ENCODE results near the gene SOX4.

Gene SOX4

DNA sequence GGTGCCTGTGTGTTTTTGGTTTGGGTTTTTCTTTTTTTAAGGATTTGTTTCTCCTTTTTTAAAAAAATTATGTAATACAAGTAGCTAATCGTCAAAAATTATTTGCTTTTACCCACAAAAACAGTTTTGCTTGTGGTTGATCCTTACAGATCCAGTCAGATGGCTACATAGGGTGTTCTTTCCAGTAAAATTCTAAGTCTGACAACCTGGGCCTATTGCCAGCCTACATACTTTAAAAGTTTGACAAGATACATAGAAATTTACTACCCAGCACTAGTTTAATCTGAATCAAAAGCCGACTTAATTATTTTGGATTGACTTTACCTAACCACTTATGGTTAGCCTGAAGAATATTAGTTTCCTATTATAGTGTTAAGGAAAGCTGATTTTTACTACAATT is 2.1 kb upstream of the SOX4 start:
- no peak for ATAC-seq
- TF ChIP-seq TCF4 (CRISPR knock-in tag; IDR thresholded peaks at IDR 0.05; ENCODE audit: borderline replicate concordance) (no peak), ISL1 (CRISPR knock-in tag; IDR thresholded peaks at IDR 0.05) (peak; percentile 45; the same call in 1 of the 2 replicates)

DNA sequence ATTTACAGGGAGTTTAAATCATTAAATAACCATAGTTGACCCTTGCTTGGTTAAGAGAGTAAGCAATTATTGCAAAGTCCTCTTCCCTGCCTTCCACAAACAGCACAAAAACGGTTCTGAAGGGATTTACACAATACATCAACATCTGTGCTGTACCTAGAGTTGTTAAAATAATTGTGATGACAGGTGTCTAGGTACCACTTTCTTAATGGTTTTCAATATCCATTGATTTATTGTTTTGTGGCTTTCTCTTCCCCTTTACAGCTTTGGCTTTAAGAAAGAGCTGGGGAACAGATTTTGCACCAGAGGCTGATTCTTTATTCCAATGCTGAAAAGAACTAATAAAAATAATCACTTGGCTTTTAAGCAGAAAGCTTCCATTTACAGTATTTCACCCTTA is 598 bp upstream of the SOX4 start:
- no peak for ATAC-seq
- TF ChIP-seq ZFP30 (CRISPR knock-in tag; IDR thresholded peaks at IDR 0.05) (peak; percentile 69; the same call in 1 of the 2 replicates), ZC3H10 (CRISPR knock-in tag; IDR thresholded peaks at IDR 0.05) (no peak), ZFP3 (CRISPR knock-in tag; IDR thresholded peaks at IDR 0.05) (no peak)
- TF ChIP-seq, protein P1, sequence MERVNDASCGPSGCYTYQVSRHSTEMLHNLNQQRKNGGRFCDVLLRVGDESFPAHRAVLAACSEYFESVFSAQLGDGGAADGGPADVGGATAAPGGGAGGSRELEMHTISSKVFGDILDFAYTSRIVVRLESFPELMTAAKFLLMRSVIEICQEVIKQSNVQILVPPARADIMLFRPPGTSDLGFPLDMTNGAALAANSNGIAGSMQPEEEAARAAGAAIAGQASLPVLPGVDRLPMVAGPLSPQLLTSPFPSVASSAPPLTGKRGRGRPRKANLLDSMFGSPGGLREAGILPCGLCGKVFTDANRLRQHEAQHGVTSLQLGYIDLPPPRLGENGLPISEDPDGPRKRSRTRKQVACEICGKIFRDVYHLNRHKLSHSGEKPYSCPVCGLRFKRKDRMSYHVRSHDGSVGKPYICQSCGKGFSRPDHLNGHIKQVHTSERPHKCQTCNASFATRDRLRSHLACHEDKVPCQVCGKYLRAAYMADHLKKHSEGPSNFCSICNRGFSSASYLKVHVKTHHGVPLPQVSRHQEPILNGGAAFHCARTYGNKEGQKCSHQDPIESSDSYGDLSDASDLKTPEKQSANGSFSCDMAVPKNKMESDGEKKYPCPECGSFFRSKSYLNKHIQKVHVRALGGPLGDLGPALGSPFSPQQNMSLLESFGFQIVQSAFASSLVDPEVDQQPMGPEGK (CRISPR knock-in tag; IDR thresholded peaks at IDR 0.05; ENCODE audit: borderline replicate concordance) = no peak

- peak; percentile 47 for ATAC-seq
- no peak for TF ChIP-seq OSR1 (CRISPR knock-in tag; IDR thresholded peaks at IDR 0.05)
- TF ChIP-seq SNAI2 (CRISPR knock-in tag; IDR thresholded peaks at IDR 0.05) = no peak
- TF ChIP-seq TCF4 (CRISPR knock-in tag; IDR thresholded peaks at IDR 0.05; ENCODE audit: borderline replicate concordance) = 0 out of 2 replicates have a peak, but pooled peaks have one; percentile 6
- no peak for TF ChIP-seq ZC3H10 (CRISPR knock-in tag; IDR thresholded peaks at IDR 0.05)
- no peak for TF ChIP-seq PPARA (CRISPR knock-in tag; IDR thresholded peaks at IDR 0.05; ENCODE audit: borderline replicate concordance)
- TF ChIP-seq, protein P2, sequence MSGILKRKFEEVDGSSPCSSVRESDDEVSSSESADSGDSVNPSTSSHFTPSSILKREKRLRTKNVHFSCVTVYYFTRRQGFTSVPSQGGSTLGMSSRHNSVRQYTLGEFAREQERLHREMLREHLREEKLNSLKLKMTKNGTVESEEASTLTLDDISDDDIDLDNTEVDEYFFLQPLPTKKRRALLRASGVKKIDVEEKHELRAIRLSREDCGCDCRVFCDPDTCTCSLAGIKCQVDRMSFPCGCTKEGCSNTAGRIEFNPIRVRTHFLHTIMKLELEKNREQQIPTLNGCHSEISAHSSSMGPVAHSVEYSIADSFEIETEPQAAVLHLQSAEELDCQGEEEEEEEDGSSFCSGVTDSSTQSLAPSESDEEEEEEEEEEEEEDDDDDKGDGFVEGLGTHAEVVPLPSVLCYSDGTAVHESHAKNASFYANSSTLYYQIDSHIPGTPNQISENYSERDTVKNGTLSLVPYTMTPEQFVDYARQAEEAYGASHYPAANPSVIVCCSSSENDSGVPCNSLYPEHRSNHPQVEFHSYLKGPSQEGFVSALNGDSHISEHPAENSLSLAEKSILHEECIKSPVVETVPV (CRISPR knock-in tag; IDR thresholded peaks at IDR 0.05) = no peak
- TF ChIP-seq, protein P3, sequence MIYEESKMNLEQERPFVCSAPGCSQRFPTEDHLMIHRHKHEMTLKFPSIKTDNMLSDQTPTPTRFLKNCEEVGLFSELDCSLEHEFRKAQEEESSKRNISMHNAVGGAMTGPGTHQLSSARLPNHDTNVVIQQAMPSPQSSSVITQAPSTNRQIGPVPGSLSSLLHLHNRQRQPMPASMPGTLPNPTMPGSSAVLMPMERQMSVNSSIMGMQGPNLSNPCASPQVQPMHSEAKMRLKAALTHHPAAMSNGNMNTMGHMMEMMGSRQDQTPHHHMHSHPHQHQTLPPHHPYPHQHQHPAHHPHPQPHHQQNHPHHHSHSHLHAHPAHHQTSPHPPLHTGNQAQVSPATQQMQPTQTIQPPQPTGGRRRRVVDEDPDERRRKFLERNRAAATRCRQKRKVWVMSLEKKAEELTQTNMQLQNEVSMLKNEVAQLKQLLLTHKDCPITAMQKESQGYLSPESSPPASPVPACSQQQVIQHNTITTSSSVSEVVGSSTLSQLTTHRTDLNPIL (CRISPR knock-in tag; IDR thresholded peaks at IDR 0.05; ENCODE audit: low read depth) = 0 out of 2 replicates have a peak, but pooled peaks have one; percentile 12
- no peak for TF ChIP-seq ISL1 (CRISPR knock-in tag; IDR thresholded peaks at IDR 0.05)
- TF ChIP-seq CSDC2 (CRISPR knock-in tag; IDR thresholded peaks at IDR 0.05) = no peak
- TF ChIP-seq ZNF70 (CRISPR knock-in tag; IDR thresholded peaks at IDR 0.05) = no peak
- peak; percentile 5; the same call in 1 of the 2 replicates for TF ChIP-seq ZFP3 (CRISPR knock-in tag; IDR thresholded peaks at IDR 0.05)
These were observed 420 bp downstream of the SOX4 start for GRCh38 chr6:21593927-21594415.

GRCh38 chr6:21594416-21595281 is 1.1 kb downstream of the SOX4 start:
- ATAC-seq = peak; percentile 28
- no peak for TF ChIP-seq ARNTL (CRISPR knock-in tag; IDR thresholded peaks at IDR 0.05; ENCODE audit: borderline replicate concordance, low read depth)
- TF ChIP-seq ZNF70 (CRISPR knock-in tag; IDR thresholded peaks at IDR 0.05) = no peak
- TF ChIP-seq TCF4 (CRISPR knock-in tag; IDR thresholded peaks at IDR 0.05; ENCODE audit: borderline replicate concordance) = no peak
- no peak for TF ChIP-seq BACH2 (CRISPR knock-in tag; IDR thresholded peaks at IDR 0.05; ENCODE audit: borderline replicate concordance)
- TF ChIP-seq, protein P3 (CRISPR knock-in tag; IDR thresholded peaks at IDR 0.05; ENCODE audit: low read depth) = no peak
- no peak for TF ChIP-seq ISL1 (CRISPR knock-in tag; IDR thresholded peaks at IDR 0.05)
- TF ChIP-seq, protein P4, sequence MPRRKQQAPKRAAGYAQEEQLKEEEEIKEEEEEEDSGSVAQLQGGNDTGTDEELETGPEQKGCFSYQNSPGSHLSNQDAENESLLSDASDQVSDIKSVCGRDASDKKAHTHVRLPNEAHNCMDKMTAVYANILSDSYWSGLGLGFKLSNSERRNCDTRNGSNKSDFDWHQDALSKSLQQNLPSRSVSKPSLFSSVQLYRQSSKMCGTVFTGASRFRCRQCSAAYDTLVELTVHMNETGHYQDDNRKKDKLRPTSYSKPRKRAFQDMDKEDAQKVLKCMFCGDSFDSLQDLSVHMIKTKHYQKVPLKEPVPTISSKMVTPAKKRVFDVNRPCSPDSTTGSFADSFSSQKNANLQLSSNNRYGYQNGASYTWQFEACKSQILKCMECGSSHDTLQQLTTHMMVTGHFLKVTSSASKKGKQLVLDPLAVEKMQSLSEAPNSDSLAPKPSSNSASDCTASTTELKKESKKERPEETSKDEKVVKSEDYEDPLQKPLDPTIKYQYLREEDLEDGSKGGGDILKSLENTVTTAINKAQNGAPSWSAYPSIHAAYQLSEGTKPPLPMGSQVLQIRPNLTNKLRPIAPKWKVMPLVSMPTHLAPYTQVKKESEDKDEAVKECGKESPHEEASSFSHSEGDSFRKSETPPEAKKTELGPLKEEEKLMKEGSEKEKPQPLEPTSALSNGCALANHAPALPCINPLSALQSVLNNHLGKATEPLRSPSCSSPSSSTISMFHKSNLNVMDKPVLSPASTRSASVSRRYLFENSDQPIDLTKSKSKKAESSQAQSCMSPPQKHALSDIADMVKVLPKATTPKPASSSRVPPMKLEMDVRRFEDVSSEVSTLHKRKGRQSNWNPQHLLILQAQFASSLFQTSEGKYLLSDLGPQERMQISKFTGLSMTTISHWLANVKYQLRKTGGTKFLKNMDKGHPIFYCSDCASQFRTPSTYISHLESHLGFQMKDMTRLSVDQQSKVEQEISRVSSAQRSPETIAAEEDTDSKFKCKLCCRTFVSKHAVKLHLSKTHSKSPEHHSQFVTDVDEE (CRISPR knock-in tag; IDR thresholded peaks at IDR 0.05) = no peak
- no peak for TF ChIP-seq RARB (CRISPR knock-in tag; IDR thresholded peaks at IDR 0.05)
- no peak for TF ChIP-seq POU6F1 (CRISPR knock-in tag; IDR thresholded peaks at IDR 0.05; ENCODE audit: borderline replicate concordance, low read depth)
- no peak for TF ChIP-seq ZNF565 (CRISPR knock-in tag; conservative IDR thresholded peaks at IDR 0.05; ENCODE audit: low read depth)
- no peak for TF ChIP-seq CSDC2 (CRISPR knock-in tag; IDR thresholded peaks at IDR 0.05)
- no peak for TF ChIP-seq TOX (CRISPR knock-in tag; IDR thresholded peaks at IDR 0.05; ENCODE audit: borderline replicate concordance)
- TF ChIP-seq GLIS3 (CRISPR knock-in tag; IDR thresholded peaks at IDR 0.05) = no peak
- TF ChIP-seq, protein P1 (CRISPR knock-in tag; IDR thresholded peaks at IDR 0.05; ENCODE audit: borderline replicate concordance) = no peak
- TF ChIP-seq ZC3H10 (CRISPR knock-in tag; IDR thresholded peaks at IDR 0.05) = no peak
- no peak for TF ChIP-seq ZFP30 (CRISPR knock-in tag; IDR thresholded peaks at IDR 0.05)
